Measurements from ENCODE around the gene SH3D19.

DNA sequence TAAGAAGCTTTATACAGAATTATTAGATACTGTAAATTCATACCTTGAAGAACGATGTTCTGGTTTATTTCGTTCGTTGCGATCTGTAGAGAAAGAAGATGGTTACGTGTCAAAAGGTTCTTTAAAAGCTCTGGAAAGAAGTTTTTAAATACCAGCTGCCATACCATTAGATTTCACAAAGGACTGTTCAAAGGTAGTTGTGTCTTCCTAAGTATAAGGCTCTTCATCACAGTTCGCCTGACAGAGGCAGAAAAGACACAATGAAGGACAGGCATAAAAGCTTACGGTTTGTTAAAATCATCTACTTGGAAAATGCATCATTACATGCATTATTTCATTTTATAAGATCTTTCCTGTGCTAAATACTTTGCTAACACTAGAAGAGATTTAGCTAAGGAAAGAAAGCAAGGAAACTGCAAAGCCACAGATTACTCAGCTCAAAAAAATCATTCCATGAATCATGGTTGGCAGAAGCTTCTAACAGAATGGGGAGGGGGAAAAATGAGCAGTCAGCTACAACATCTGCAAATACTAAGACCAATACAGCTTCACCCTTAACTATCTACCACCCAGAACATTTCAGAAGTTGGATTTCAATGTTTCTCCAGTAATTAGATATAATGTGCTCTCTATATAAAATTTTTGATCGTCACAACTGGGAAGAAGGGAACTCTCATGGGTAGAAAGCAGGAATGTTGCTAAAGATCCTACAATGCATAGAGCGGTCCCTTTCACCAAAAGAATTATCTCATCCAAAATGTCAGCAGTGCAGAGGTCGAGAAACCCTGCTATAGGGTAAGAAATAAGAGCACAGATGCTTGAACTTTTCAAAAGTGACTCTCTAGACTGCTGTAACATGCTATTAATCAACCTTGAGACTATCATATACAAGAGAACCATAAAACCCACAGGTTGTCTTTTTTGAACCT lies 99.1 kb downstream of the SH3D19 start:
- no peak for TF ChIP-seq POLR2A (IDR thresholded peaks at IDR 0.05)
- TF ChIP-seq, protein P1, sequence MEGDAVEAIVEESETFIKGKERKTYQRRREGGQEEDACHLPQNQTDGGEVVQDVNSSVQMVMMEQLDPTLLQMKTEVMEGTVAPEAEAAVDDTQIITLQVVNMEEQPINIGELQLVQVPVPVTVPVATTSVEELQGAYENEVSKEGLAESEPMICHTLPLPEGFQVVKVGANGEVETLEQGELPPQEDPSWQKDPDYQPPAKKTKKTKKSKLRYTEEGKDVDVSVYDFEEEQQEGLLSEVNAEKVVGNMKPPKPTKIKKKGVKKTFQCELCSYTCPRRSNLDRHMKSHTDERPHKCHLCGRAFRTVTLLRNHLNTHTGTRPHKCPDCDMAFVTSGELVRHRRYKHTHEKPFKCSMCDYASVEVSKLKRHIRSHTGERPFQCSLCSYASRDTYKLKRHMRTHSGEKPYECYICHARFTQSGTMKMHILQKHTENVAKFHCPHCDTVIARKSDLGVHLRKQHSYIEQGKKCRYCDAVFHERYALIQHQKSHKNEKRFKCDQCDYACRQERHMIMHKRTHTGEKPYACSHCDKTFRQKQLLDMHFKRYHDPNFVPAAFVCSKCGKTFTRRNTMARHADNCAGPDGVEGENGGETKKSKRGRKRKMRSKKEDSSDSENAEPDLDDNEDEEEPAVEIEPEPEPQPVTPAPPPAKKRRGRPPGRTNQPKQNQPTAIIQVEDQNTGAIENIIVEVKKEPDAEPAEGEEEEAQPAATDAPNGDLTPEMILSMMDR (IDR thresholded peaks at IDR 0.05) = no peak
- no peak for TF ChIP-seq POLR2AphosphoS5 (IDR thresholded peaks at IDR 0.05)
- TF ChIP-seq EP300 (IDR thresholded peaks at IDR 0.05) = no peak
